ENCODE results near the gene ASRGL1.

Gene ASRGL1

GRCh38 chr11:62419314-62419929, 82.2 kb downstream of the ASRGL1 start:
- DNase-seq = no peak

DNA sequence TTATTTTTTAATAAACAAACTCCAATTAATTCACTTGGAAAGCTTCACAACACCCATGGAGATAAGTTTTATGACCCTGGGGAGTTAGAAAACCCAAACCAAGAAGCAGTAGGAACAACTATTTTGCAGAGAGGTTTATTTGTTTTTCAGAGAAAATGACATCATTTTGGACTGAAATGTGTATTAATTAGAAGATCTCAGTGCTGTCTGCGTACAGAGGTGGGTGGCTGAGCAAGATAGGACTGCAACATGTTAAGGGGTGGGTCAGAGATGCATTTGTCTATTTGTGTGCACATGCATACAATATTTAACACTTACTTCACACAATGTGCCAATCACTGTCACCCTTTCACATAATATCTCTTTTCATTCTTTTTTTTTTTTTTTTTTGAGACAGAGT, 82.7 kb downstream of the ASRGL1 start:
- no peak for DNase-seq

DNA sequence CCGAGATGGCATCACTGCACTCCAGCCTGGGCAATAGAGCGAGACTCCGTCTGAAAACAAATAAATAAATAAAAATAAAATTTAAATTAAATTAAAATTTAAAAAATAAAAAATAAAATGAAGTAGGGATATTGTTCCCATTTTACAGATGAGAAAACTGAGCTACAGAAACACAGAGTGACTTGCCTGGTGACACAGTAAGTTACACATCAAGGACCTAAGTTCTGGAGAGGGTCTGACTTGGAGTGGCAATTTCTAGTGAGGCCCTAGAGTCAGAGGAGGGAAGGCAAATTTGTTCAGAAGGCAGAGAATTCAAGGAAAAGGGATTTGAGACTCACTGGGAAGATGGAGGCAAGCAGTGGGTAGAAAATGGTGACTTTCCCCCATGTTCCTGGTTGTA, 83.6 kb downstream of the ASRGL1 start:
- DNase-seq = no peak

DNA sequence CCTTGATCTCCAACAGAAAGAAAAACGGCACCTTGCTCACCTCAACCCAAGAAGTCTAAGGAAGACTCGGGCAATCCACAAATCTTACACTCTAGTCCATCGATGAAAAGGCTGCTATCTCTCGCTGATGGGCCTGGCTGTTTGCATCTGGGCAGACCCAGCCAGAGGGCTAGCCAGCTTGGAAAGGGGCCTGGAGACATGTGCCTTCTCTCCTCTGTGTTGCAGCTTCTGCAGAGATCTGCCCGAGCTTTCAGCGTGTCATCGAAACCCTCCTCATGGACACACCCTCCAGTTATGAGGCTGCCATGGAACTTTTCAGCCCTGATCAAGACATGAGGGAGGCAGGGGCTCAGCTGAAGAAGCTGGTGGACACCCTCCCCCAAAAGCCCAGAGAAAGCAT, 84.7 kb downstream of the ASRGL1 start:
- DNase-seq = no peak

- DNase-seq = no peak
Observed at GRCh38 chr11:62423012-62423411, 85.8 kb downstream of the ASRGL1 start.

DNA sequence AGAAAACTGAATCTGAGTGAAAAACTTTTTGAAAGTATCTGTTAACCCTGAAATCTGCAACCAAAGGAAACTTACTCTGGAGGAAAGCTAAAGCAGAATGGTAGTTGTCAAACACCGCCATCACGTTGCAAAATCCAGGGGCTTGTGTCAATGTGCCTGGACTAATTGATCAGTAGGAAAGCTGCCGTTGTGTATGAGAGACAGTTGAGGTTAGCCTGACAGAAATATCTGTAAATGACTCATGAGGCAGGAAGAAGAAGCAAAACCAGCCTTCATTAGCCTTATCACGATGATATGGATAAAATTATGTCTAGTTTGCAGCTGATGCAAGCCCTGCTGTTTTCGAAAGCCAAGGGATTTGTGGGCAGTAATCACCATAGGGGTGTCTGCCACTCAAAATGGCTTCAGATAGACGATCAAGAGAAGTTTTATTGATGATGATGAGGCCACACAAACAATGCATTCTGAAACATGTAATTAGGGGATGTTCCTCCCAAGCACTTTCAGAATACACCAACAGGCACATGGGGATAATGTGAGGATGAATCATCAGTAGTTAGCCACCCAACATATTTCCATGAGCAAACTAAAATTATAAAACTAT, 90.5 kb downstream of the ASRGL1 start:
- no peak for DNase-seq

DNA sequence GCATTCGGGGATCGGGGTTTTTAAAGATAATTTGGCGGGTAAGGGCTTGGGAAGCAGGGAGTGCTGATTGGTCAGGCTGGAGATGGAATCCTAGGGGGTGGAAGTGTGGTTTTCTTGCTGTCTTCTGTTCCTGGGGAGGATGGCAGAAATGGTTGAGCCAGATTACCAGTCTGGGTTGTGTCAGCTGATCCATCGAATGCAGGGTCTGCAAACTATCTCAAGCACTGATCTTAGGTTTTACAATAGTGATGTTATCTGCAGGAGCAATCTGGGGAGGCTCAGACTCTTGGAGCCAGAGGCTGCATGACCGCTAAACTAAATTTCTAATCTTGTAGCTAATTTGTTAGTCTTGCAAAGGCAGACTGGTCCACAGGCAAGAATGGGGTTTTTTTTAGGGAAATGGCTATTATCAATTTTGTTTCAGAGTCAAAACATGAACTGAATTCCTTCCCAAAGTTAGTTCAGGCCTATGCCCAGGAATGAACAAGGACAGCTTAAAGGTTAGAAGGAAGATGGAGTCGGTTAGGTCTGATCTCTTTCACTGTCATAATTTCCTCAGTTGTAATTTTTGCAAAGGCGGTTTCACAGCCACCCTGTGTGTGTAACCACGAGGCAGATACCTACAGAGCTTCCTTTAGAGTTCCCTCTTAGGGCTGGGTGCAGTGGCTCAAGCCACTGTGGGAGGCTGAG, 91.8 kb downstream of the ASRGL1 start:
- DNase-seq = no peak

DNA sequence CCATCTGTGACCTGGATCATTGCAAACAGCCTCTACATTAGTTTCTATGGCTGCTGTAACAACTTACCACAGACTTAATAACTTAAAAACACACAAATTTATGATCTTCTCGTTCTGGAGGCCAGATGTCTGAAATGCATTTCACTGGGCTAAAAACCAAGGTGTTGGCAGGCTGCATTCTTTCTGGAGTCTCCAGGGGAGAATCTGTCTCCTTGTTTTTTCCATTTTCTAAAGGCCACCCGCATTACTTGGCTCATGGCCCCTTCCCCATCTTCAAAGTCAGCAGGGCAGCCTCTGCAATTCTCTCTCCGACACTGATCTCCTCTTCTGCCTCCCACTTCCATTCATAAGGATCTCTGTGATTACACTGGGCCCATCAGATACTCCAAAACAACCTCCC, 93.2 kb downstream of the ASRGL1 start:
- DNase-seq = no peak

- DNase-seq = no peak
Observed at GRCh38 chr11:62431171-62431901, 94.1 kb downstream of the ASRGL1 start.

DNA sequence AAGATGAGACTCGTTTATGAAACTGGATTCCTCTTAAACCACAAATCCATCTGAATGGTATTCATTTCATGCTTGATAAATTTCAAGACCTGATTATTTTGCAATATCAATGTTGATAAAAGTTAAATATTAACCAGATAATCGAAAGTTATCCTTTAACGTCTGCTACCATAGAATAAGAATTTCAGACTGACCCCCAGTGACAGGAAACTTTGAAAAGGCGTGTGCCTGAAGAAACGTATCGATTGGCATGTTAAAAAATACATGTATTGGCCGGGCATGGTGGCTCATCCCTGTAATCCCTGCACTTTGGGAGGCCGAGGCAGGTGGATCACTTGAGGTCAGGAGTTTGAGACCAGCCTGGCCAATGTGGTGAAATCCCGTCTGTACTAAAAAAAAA, 95.4 kb downstream of the ASRGL1 start:
- no peak for DNase-seq

DNA sequence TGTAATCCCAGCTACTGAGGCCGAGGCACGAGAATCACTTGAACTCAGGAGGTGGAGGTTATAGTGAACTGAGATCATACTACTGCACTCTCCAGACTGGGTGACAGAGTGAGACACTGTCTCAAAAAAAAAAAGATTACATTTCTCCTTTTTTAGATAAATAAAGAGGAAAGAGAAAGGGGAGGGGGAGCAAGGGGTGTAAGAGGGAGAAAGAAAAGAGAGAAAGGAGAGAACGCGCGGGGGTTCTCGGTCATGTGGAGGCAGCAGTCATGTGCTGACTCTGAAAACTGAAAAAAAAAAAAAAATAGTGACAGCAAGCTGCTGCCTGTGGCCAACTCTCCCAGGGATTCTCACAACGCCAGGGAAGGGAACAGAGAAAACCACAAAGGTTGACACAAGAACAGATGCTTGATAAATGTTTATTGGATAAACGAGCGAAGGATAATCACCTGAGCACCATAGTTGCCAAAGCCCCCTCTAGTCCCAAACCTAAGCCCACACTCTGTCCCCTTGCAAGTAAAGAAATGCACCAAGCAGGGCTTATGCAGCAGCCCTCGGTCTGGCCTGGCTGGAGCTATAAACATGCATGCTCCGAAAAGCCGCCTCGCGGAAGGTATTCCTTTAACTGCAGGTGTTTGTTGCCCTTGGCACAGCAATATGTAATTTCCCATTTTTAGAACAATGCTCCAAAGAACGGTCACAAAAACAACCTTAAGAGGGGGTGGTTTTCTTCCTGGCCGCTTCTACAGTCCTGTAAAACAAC, 96.1 kb downstream of the ASRGL1 start:
- no peak for DNase-seq

DNA sequence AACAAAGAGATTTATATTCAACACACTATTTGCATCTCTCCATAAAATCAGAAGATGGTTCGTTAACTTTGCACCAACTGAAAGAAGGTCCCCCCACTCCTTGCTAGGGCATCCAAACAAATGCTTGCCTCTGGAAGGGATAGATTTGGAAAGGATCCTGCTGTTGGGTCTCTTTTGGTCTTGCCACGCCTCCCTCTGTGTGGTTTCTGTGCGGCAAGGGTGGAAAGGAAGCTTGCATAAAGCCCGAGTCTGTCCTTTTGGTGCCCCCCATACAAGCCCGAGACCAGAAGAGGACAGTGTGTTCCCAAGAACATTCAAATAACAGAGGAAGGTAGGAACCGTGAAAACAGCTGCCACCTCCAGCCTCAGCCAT, 96.6 kb downstream of the ASRGL1 start:
- no peak for DNase-seq

GRCh38 chr11:62435846-62436660, 98.8 kb downstream of the ASRGL1 start:
- no peak for DNase-seq

- DNase-seq = no peak
Observed at GRCh38 chr11:62437616-62438015, 100.4 kb downstream of the ASRGL1 start.

- no peak for DNase-seq
Observed at GRCh38 chr11:62438641-62439040, 101.4 kb downstream of the ASRGL1 start.

- DNase-seq = no peak
Observed at GRCh38 chr11:62439785-62440602, 102.7 kb downstream of the ASRGL1 start.
